M059J (cell line): ENCODE results near the gene PPP1R12C. TPM values are rescaled to one million over a fixed set of nuclear protein-coding genes. Genes with fewer than 3 reads are reported as not detected.
"Not testable (repeated sequence)": the region's sequence is repeated elsewhere in the genome, so short reads cannot be mapped to it uniquely, and the experiment has no call there.

ENCODE experiments used
- DNase-seq: peaks from one replicate; pipeline ENCODE4 v3.0.0-alpha.2; 2012; ENCODE audit warnings: low read depth
- total RNA-seq: library from RNA; depleted of rRNA; stranded (reverse); fragments of >200 nt; shearing (Covaris generic); gene quantifications from 2 replicates; pipeline ENCODE4 v1.2.3, GENCODE V29; 2014

The PPP1R12C gene
- total RNA-seq, 1 experiment from 2014 or later, result 39.9 TPM

GRCh38 chr19:55112246-55112776, 5.1 kb downstream of the PPP1R12C start:
- DNase-seq, result no peak

- DNase-seq, result no peak
Measured at GRCh38 chr19:55111238-55111831, 6.1 kb downstream of the PPP1R12C start.

- no peak for DNase-seq
Measured at GRCh38 chr19:55109527-55110291, 7.7 kb downstream of the PPP1R12C start.

GRCh38 chr19:55107252-55107651, 10.2 kb downstream of the PPP1R12C start:
- DNase-seq, result not testable (repeated sequence)

GRCh38 chr19:55106591-55106990, 10.8 kb downstream of the PPP1R12C start:
- no peak for DNase-seq

- DNase-seq, result no peak
Measured at GRCh38 chr19:55105237-55105636, 12.2 kb downstream of the PPP1R12C start.

GRCh38 chr19:55103190-55103589, 14.2 kb downstream of the PPP1R12C start:
- DNase-seq, result no peak

GRCh38 chr19:55101261-55101660, 16.2 kb downstream of the PPP1R12C start:
- DNase-seq, result no peak

GRCh38 chr19:55099557-55100506, 17.6 kb downstream of the PPP1R12C start:
- no peak for DNase-seq

GRCh38 chr19:55098716-55099556, 18.5 kb downstream of the PPP1R12C start:
- no peak for DNase-seq

GRCh38 chr19:55097864-55098715, 19.3 kb downstream of the PPP1R12C start:
- DNase-seq, result no peak

- DNase-seq, result no peak
Measured at GRCh38 chr19:55096061-55096701, 21.3 kb downstream of the PPP1R12C start.

GRCh38 chr19:55095260-55096060, 22.0 kb downstream of the PPP1R12C start:
- no peak for DNase-seq

GRCh38 chr19:55094456-55095259, 22.8 kb downstream of the PPP1R12C start:
- DNase-seq, result no peak

GRCh38 chr19:55092423-55093318, 24.8 kb downstream of the PPP1R12C start:
- no peak for DNase-seq

GRCh38 chr19:55091955-55092354, 25.5 kb downstream of the PPP1R12C start:
- DNase-seq, result no peak
